KOPT-K1 (cell line): ENCODE results near the gene FHIP2A.

ENCODE experiments used
- H3K27ac ChIP-seq: fragments of 200-600 bp; sonication (generic); 2 replicates; pipeline ENCODE4 v1.5.1; 2016; ENCODE audit warnings: antibody characterized with exemption, mild to moderate bottlenecking, low read depth, low read length; ENCODE audit not compliant: poor library complexity, severe bottlenecking
- H3K36me3 ChIP-seq: fragments of 200-600 bp; sonication (generic); 2 replicates; pipeline ENCODE4 v1.5.1; 2017; ENCODE audit warnings: antibody characterized with exemption, mild to moderate bottlenecking, low read length, moderate library complexity; ENCODE audit not compliant: insufficient read depth
- H3K9me3 ChIP-seq: fragments of 200-600 bp; sonication (generic); 2 replicates; pipeline ENCODE4 v1.5.1; 2017; ENCODE audit warnings: antibody characterized with exemption, low read length, mild to moderate bottlenecking; ENCODE audit not compliant: insufficient read depth, poor library complexity, severe bottlenecking

FHIP2A gene

DNA sequence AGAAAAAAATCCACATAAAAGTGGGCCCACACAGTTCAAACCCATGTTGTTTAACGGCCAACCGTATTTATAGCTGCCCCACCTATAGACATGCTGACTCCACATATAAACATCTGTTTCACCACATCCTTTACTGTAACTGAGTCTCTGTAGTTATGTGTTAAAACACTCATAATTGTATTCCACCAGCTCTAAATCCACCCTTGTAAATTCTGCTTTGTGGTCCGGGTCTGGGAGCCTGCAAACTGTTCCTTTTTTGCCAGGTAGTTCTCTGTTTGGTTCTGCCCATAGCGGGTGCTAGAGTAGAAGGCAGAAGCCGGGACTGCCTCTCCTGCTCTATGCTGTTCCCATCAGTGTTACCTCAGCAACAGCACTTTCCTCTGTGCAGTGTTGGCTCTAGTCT, 20.2 kb upstream of the FHIP2A start:
- H3K27ac ChIP-seq: peak overlapping the region; percentile 94
- peaks cover 4% of the 10 kb centered on the region for H3K9me3 ChIP-seq
- H3K36me3 ChIP-seq: peaks cover 14% of the 10 kb centered on the region

DNA sequence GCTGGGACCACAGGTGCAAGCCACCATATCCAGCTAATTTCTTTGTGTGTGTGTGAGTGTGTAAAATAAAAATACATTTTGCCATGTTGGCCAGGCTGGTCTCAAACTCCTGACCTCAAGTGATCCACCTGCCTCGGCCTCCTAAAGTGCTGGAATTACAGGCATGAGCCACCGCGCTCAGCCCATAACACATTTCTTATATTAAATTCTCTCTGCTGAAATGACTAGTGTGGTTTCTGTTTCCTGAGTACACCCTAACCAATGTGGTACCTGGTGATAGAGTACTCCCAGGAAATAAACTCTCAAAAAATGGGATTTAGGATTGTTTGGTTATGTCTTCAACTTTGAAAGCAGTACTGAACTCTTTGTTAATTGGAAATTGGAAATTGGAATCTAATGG, 19.4 kb upstream of the FHIP2A start:
- Histone ChIP-seq H3K27ac (peak overlapping the region; percentile 94), H3K36me3 (0 out of 2 replicates have a peak, but pooled peaks cover 6% of the 10 kb centered on the region), H3K9me3 (no peaks in the 10 kb centered on the region)

DNA sequence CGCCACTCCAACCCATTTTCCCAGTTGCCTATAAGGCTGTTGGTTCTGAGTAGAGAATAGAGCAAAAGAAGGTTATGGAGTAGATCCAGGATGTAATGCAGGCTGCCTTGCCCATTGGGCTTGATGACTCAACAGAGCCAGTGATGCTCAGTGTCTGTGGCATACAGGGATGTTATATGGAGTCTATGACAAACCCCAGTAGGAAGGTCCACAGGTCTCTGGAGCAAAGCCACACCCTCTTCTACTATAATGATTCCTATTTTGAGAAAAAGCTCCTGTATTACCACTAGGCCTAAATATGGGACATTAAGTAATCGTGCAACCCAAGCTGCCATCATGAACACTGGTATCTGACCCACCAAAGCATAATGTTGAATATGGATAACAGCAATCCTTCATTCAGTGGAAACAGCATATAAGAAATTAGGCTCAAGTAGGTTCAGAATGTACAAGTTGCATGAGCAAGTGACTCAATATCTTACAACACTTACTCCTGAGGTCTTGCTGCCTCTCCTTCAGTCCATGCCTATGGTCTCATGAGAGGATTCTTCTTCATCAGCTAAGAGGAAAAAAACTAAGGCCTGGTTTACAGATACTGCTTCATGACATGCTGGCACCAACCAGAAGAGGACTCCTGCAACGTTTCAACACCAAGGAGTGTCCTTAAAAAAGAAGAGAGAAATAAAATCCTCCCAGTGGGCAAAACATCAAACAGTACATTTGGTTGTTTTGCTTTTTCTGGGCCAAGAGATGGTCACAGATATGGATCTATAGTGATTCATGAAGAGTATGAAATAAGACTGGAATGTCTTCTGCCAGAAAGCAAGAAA, 14.8 kb upstream of the FHIP2A start:
- H3K9me3 ChIP-seq: peaks cover 5% of the 10 kb centered on the region
- no peak overlapping the region for H3K27ac ChIP-seq
- no peaks in the 10 kb centered on the region for H3K36me3 ChIP-seq

DNA sequence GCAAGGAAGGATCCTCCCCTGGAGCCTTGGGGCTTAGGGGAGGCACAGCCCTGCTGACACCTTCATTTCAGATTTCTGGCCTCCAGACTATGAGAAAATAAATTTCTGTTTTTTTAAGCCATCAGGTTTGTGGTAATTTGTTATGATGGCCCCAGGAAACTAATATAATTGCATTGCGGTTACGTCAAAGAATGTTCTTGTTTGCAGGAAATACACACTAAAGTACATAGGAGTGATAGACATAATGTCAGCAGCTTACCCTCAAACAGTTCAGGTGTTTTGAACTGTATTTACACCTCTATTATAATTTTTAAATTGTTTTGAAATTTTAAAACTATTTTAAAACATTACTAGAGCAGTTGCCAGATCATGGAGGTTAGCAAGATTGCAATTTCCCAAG, 12.6 kb upstream of the FHIP2A start:
- H3K27ac ChIP-seq: no peak overlapping the region
- H3K36me3 ChIP-seq: no peaks in the 10 kb centered on the region
- peaks cover 5% of the 10 kb centered on the region for H3K9me3 ChIP-seq

DNA sequence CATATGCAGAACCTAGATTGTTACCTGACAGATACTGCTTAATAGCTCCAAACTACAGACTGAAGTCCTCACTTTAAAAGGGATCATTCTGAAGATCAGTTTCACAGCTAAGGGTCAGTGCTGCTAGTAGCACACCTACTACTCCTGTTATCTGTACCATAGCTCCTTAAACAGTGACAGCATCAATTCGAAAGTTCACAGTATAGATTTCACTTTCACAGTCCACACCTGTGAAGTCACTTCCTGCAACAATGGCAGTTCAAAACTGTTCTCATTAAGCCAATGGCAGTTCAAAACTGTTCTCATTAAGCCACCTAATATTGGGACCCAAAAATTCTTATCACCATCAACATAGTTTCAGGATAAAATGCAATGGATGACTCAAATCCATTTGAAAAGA, 10.7 kb upstream of the FHIP2A start:
- no peaks in the 10 kb centered on the region for H3K36me3 ChIP-seq
- H3K9me3 ChIP-seq: peaks cover 5% of the 10 kb centered on the region
- H3K27ac ChIP-seq: peak overlapping the region; percentile 61

DNA sequence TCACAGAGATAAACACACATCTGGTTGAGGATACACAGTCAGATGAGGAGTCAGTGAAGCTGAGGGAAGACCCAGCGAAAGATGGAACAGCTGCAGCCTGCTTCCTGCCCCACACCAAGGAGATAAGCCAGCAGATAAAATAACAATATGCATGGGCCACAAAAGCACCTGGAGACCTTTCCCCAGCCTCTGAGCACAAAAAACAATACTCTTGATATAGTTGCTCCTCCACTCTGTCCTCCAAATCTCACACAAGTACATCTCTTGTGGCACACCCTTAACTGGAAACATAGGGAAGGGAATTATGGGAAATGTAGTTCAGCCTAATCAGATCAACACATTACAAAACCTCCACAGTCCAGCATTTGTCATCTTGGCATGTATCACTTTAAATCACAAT, 9.7 kb upstream of the FHIP2A start:
- H3K36me3 ChIP-seq: no peaks in the 10 kb centered on the region
- peaks cover 5% of the 10 kb centered on the region for H3K9me3 ChIP-seq
- peak overlapping the region; percentile 61 for H3K27ac ChIP-seq

DNA sequence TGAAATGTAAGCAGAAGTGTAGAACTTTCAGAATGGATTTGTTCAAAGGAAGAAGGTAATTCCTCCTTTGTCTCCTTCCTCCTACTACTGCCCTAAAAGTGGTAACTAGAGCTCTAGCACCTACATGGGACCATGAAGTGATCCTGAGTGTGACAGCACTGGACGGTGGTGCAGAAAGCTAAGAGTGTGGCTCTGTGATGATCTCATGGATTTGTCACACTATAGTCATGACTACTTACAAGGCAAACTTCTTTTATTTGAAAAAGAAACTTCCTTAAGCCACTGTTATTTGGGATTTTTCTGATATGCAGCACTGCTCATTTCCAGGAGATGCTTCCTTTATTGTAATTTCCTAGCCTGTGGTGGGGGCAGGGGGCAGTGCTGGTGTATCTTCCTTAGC, 5.8 kb upstream of the FHIP2A start:
- no peak overlapping the region for H3K27ac ChIP-seq
- no peaks in the 10 kb centered on the region for H3K9me3 ChIP-seq
- H3K36me3 ChIP-seq: no peaks in the 10 kb centered on the region

DNA sequence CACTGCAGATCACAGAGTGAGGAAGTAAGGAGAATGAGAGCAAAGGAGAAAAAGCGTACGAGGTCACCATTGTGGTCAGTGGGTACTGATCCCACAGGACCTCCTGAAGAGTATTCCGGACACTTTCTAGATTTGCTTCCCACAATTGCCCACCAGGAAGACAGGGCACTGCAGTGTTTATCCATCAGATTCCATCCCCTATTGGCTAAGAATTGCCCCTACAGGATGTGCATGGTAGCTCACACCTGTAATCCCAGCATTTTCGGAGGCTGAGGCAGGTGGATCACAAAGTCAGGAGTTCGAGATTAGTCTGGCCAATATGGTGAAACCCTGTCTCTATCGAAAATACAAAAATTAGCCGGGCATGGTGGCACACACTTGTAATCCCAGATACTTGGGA, 5.3 kb upstream of the FHIP2A start:
- no peaks in the 10 kb centered on the region for H3K36me3 ChIP-seq
- no peak overlapping the region for H3K27ac ChIP-seq
- no peaks in the 10 kb centered on the region for H3K9me3 ChIP-seq

DNA sequence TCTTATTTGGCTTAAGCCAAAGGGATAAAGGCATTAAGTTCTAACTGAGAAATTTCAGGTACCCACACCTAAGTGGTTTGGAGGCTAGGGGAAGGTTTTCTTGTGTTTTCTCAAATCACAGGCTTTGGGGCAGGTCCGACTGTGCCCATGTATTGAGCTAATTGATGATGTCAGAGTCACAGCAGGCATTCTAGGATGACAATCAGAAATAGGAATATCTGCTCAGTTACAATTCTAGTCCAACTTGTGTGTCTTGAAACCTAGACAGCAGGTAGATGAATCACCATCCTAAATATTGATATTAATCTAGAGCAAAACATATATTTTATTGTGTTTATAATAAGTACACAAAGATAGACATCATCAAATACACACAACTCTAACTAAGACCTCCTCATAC, 2.3 kb upstream of the FHIP2A start:
- Histone ChIP-seq H3K27ac (no peak overlapping the region), H3K9me3 (no peaks in the 10 kb centered on the region), H3K36me3 (no peaks in the 10 kb centered on the region)

DNA sequence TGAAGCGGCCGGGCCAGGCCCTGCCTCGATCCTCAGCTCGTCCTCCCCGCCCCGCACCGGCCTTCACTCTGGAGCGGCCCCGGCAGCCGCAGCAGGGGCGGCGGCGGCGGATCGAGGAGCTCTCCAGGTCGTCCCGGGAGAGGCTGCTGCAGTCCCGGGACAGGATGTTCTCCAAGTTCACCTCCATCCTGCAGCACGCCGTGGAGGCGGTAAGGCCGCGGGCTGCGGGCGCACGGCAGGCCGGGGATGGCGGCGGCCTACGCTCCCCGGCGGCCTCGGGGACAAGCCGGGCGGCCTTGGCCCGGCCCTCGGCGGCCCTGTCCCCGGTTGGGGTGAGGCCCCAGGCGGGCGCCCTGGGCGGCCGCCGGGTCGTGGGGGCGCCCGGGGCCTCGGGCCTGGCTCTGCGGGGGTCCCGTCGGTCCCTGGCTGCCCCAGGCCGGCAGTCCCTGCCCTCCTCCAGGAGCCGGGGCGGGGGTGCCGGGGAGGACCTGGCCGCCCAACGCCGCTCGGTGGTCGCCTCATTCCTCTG, 399 bp downstream of the FHIP2A start:
- H3K9me3 ChIP-seq: no peaks in the 10 kb centered on the region
- peaks cover 9% of the 10 kb centered on the region; the same call in 1 of the 2 replicates for H3K36me3 ChIP-seq
- peak overlapping the region; percentile 95 for H3K27ac ChIP-seq

DNA sequence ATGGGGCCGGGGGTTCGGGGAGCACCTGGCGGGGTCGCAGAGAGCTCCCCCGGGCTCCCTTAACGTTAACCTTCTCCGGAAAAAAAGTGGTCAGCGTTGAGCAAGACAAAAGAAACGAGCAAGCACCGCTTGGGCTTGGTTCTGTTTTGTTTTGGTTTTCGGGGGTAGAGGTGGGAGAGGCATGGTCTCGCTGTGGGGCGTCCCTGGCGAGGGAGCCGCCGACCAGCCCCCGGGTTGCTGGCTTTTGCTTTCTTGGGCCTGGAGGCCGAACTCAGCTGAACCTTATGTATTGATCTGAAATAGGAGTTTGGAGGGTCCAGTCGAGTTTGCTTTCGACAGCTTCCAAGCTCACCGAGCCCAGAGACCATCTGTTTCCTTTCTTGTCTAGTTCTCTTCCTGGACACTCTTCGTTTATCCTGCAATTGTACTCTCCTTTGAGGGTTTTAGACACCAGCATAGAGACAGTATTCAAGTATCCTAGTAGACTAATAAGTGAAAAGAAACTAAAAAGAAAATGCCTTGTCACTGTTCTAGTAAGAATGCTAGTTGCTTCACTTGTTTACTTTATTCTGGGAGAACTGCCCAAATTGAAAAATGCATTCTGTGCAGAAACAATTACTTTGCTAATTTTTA, 980 bp downstream of the FHIP2A start:
- H3K36me3 ChIP-seq: peaks cover 9% of the 10 kb centered on the region; the same call in 1 of the 2 replicates
- H3K9me3 ChIP-seq: no peaks in the 10 kb centered on the region
- peak overlapping the region; percentile 95 for H3K27ac ChIP-seq

DNA sequence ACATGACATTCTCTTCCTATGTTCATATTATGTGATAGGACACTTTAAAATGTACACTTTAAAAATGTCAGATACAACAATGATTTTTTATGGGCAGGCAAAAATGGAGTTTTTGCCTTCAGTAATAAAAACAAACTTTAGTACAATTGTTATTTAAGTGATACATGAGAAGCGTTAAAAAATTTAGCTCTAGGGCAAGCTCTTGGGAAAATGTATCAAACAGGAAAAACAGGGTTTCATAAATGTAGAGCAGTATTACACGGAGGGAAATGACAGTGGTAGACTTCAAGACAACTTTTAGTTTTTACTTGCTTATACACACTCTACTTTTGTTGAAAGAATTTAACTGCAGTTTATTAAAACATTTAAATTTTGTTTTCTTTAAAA, 1.5 kb downstream of the FHIP2A start:
- Histone ChIP-seq H3K27ac (peak overlapping the region; percentile 95), H3K9me3 (no peaks in the 10 kb centered on the region), H3K36me3 (peaks cover 9% of the 10 kb centered on the region; the same call in 1 of the 2 replicates)

DNA sequence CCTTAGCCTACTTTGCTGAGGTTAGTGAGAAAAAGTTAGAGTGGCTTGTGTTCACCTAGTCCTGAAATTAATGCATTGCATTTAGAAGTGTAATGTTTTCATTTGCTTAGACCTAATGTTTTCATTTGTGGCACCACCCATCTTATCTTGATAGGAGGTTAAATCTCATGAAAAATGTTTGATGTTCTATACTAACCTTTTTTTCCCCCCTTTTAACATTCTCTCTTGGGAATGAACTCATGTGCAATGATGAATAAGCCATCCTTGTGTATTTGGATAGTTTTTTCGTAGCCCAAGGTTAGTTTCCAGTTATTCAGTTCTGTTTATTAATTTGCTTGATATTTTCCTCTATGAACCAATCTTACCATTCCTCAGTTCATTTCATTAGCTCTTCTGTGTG, 2.8 kb downstream of the FHIP2A start:
- Histone ChIP-seq H3K27ac (no peak overlapping the region), H3K9me3 (no peaks in the 10 kb centered on the region), H3K36me3 (peaks cover 9% of the 10 kb centered on the region; the same call in 1 of the 2 replicates)

DNA sequence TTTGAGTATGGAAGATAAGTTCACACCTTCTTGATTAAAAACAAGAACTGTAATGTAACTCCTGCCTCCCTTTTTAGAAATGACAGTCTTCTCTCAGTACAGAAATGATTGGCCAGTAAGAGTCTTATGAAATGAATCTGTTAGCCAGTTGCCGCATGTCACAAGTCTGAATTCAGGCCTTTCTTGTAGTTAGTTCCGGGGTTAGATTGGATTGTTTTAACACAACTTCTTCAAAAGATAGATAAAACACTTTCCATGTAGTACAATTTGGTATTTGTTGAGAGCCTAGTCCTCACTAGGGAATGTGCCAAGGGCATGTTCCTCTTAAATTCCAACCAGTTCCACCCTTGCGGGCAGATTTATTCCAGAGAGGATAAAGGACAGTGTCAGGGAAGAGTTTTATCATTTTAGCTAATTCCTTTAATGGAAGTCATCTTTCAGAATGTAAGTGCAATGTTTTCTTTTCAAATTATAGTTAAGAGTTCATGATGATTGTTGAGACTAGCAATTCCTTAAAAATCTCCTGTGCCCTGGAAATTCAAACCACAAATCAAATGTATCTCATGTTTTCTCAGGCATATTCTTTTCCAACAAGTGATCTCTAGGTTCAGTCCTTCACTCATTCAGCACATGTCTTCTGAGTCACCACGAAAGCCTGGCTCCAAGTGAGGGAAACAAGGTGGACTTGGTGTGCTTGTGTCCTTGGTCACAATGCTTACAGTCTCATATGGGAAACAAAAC, 4.1 kb downstream of the FHIP2A start:
- Histone ChIP-seq H3K9me3 (no peaks in the 10 kb centered on the region), H3K36me3 (peaks cover 9% of the 10 kb centered on the region; the same call in 1 of the 2 replicates), H3K27ac (no peak overlapping the region)
